AG09309 (cell line): ENCODE results near the gene EHHADH.

Experiments used
- DNase-seq: peaks from one replicate; pipeline ENCODE4 v3.0.0-alpha.2; 2010; ENCODE audit warnings: low read depth
- H3K4me3 ChIP-seq: 2 replicates; pipeline ENCODE4 v1.5.1; 2011; ENCODE audit warnings: mild to moderate bottlenecking, low read depth, low read length, moderate library complexity; ENCODE audit not compliant: control insufficient read depth
- TF ChIP-seq, protein P1 (sequence below): IDR thresholded peaks from 2 replicates; pipeline ENCODE4 v1.5.1; 2011; ENCODE audit warnings: mild to moderate bottlenecking, low read depth, low read length, inconsistent platforms; ENCODE audit not compliant: insufficient read depth, control insufficient read depth; ENCODE audit errors: missing control alignments

The EHHADH gene

DNA sequence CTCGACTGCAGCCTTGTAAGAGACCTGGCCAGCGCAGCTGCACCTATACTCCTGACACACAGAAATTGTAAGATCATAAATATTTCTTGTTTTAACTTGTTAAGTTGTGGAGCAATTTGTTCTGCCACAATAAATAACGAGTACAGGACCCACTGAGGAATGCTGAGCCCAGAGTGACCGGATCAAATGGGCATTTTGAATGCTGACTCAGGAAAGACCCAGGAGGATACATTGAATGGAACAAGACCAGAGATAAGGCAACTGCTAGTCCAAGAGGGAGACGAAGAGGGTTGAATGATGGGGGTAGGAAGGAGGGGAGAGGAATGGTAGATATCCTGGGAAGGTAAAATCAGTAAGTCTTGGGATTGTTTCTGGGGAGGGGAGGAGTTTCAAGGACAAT, 92.1 kb downstream of the EHHADH start:
- no peak overlapping the region for H3K4me3 ChIP-seq
- no peak for DNase-seq
- TF ChIP-seq, protein P1, sequence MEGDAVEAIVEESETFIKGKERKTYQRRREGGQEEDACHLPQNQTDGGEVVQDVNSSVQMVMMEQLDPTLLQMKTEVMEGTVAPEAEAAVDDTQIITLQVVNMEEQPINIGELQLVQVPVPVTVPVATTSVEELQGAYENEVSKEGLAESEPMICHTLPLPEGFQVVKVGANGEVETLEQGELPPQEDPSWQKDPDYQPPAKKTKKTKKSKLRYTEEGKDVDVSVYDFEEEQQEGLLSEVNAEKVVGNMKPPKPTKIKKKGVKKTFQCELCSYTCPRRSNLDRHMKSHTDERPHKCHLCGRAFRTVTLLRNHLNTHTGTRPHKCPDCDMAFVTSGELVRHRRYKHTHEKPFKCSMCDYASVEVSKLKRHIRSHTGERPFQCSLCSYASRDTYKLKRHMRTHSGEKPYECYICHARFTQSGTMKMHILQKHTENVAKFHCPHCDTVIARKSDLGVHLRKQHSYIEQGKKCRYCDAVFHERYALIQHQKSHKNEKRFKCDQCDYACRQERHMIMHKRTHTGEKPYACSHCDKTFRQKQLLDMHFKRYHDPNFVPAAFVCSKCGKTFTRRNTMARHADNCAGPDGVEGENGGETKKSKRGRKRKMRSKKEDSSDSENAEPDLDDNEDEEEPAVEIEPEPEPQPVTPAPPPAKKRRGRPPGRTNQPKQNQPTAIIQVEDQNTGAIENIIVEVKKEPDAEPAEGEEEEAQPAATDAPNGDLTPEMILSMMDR: no peak

DNA sequence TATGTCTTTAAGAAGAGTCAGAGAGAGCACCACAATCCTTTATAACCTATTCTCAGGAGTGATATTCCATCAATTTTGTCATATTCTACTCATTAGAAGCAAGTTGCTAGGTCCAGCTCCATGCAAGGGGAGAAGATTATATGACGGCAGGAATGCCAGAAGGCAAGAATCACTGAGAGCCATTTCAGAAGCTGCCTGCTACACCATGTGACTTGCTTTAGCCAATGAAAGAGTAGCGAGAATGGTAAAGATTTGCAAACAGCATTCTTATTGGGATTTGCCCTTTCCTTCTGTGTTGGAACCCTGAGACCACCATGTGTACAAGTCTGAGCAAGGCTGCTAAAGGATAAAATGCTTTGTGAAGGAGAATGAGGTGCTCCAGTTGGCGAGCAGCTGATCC, 96.5 kb downstream of the EHHADH start:
- H3K4me3 ChIP-seq: no peak overlapping the region
- DNase-seq: no peak
- TF ChIP-seq, protein P1: no peak

- no peak for DNase-seq
- TF ChIP-seq, protein P1: no peak
- H3K4me3 ChIP-seq: no peak overlapping the region
Observed at GRCh38 chr3:185155678-185156077, 98.2 kb downstream of the EHHADH start.

GRCh38 chr3:185153861-185154629, 99.8 kb downstream of the EHHADH start:
- H3K4me3 ChIP-seq: no peak overlapping the region
- TF ChIP-seq, protein P1: no peak
- no peak for DNase-seq

GRCh38 chr3:185153171-185153771, 100.6 kb downstream of the EHHADH start:
- DNase-seq: no peak
- TF ChIP-seq, protein P1: no peak

GRCh38 chr3:185152410-185153170, 101.3 kb downstream of the EHHADH start, which contains the start of gene C3orf70:
TSS of gene C3orf70 (minus strand) at chr3:185153060. CDS start at chr3:185152823, 237 bp downstream.
- TF ChIP-seq, protein P1: no peak
- DNase-seq: no peak
- H3K4me3 ChIP-seq: peak within 1 kb of the TSS; percentile 68

More at GRCh38 chr3:185153171-185153771, 100.6 kb downstream of the EHHADH start:
- H3K4me3 ChIP-seq: peak overlapping the region; percentile 67
